HG03139 (cell line): ENCODE data around the gene CRPPA.

Experiments used
- ATAC-seq: cut with Tn5 transposase; IDR thresholded peaks from one replicate; pipeline ENCODE4 v1.9.1; 2021; ENCODE audit not compliant: unreplicated experiment

Gene CRPPA

DNA sequence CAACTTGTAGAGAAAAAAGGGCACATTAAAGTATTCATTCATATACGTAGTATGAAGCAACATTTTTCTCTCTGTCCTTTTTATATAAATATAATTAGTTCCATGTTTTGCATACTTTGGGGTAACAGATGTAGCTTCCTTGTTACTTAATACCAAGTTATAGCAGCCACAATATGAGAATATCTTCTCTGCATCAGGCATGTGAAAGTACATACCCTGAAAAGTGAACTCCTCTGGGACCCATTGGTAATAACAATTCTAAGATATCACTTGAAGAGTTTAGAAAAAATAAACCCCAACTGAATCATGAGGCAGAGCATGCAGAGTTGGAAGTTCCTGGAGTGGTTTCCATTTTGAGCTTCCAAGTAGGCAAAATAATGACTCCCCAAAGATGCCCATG is 2.4 kb upstream of the CRPPA start:
- no peak for ATAC-seq

- ATAC-seq = no peak
These were observed 1.6 kb upstream of the CRPPA start for GRCh38 chr7:16422917-16423316.

GRCh38 chr7:16422103-16422435 is 731 bp upstream of the CRPPA start:
- no peak for ATAC-seq

GRCh38 chr7:16420649-16421332 is 547 bp downstream of the CRPPA start:
- ATAC-seq = peak; percentile 79

DNA sequence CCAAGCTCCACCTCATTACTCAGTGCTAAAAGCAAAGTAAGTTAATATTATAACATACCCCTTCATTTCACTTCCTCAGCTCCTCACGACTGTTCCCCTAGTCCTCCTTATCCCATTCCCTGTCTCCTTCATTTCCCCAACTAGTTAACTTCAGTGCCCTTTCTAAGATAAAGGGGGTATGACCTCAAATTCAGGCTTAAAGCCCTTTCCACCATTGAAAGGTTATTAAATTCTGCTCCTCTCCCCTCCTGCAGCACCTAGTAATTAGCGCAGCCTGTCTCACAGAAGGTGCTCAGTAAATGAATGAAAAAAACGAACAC is 1.0 kb downstream of the CRPPA start:
- no peak for ATAC-seq

GRCh38 chr7:16419859-16420258 is 1.5 kb downstream of the CRPPA start:
- no peak for ATAC-seq

- no peak for ATAC-seq
These were observed 2.2 kb downstream of the CRPPA start for GRCh38 chr7:16419126-16419525.

DNA sequence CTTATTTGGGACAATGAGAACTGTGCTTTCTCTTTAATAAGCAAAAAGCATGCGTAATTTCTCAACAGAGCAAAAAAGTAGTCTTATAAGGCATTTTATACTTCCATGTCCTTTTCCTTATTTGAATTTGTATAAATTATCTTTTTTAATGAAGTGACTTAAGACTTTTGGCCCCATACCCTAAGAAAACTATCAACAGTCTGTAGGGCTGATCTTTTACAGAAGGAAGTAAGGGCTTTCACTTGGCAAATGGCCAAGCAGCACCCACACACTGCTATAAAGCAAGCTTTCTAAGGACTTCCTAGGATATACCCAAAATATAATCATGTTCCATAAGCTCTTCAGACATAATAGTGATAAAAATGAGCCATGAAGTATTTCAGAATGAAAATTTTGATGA is 3.4 kb downstream of the CRPPA start:
- no peak for ATAC-seq

DNA sequence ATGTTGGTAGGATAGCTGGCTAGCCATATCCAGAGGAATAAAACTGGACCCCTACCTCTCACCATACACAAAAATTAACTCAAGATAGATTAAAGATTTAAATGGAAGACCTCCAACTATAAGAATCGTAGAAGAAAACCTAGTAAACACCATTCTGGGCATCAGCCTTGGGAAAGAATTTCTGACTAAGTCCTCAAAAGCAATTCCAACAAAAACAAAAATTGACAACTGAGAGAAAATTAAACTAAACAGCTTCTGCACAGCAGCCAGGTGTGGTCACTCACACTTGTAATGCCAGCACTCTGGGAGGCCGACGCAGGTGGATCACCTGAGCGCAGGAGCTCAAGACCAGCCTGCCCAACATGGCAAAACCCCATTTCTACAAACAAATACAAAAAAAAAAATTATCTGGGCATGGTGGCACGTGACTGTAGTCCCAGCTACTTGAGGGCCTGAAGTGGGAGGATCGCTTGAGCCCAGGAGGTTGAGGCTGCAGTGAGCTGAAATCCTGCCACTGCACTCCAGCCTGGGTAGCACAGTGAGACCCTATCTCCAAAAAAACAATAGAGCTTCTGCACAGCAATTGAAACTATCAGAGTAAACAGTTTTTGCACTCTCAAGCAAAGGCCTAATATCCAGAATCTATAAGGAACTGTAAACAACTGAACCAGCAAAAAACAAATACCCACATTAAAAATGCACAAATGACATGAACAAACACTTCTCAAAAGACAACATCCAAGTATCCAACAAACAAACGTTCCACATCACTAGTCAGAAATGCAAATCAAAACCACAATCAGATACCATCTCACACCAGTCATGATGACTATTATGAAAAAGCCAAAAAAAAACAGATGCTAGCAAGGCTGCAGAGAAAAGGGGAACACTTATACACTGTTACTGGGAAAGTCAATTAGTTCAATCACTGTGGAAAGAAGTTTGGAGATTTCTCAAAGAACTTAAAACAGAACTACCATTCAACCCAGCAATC is 4.8 kb downstream of the CRPPA start:
- no peak for ATAC-seq

GRCh38 chr7:16412274-16413254 is 8.8 kb downstream of the CRPPA start:
- no peak for ATAC-seq

GRCh38 chr7:16411391-16411790 is 9.9 kb downstream of the CRPPA start:
- no peak for ATAC-seq

DNA sequence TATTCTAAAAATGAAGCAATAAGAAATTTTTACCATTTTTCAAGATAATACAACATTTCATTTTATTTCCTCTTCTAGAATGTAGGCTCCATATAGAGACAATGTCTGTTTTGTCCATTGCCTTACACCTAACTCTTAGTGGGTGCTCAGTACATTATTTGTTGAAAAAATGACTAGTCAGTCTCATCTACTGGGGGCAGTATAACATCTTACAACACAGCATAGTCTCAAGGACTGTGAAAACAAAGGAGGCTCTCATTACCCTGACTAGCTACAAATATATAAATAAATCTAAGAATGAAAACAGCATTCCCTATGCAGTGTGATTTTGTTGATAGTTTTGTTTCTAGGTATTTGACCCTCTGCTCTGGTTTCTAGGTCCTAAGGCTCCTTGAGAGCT is 11.6 kb downstream of the CRPPA start:
- ATAC-seq = no peak

DNA sequence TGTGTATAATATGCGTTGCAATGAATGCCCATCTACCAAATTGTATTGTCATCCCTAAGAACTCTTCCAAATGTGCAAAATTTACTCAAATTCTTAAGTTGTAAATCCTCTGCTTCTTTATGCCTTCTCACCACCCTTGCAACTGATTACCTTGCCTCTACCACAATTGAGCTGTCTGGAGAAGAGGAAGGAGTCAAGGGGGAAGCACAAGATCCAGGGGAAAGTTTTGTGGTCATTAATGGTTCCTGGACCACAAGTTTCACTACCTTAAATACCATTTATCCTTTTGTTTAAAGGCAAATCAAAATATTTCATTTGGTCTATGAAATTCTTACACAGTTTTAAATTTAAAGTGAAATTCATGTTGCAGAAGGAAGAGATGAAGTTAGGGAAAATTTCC is 16.7 kb downstream of the CRPPA start:
- peak; percentile 52 for ATAC-seq

DNA sequence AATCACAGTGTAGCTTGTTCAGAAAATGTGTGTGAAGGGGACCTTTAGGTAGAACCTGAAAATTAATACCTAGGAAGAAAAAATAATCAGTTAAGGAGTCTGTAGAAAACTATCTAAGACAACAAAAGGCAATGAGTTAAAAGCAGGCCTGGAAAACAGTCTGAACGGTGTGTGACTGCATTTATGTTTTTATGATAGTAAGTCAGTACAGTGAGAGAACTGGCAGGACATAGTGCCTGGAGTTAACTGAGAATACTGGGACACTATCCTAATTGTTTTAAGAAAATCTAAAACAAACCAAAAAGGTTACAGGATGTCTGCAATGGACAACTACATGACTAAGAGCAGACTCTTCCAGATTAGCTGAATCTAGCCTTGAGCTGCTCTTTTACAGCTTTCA is 17.9 kb downstream of the CRPPA start:
- no peak for ATAC-seq

GRCh38 chr7:16402940-16403339 is 18.4 kb downstream of the CRPPA start:
- ATAC-seq = no peak

- no peak for ATAC-seq
These were observed 19.2 kb downstream of the CRPPA start for GRCh38 chr7:16402091-16402490.

GRCh38 chr7:16400893-16401275 is 20.5 kb downstream of the CRPPA start:
- no peak for ATAC-seq

DNA sequence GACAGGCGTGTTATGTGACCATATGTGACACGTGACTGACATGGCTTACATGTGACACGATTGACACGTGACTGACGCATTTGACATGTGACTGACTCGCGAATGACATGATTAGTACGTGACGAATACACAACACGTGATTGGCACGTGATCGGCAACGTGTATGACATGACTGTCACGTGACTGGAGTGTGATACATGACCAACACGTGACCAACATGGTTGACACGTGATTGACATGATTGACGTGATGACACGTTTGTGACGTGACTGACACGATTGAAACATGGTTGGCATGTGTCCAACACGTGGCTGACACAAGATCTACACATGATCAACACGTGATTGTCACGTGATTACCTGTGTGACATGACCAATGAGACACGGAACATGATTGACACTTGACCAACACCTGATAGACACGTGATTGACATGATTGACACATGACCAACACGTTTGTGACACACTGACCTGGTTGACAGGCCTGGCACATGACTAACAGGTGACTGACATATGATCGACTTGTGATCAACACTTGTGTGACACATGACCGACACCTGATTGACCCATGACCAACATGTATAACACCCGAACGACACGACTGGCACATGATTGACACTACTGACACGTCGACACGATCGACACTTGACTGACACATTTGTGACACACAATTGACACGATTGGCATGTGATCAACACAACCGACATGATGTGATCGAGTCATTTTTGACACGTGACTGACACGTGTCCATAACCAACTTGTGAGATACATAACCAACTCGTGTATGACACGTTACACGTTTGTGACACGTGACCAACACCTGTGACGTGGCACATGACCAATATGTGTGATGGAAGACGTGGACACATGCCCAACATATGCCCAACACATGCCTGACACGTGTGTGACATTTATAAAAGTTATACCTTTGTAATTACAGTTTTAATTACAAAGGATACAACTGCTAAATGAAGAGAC is 21.1 kb downstream of the CRPPA start:
- no peak for ATAC-seq

GRCh38 chr7:16399265-16399831 is 22.0 kb downstream of the CRPPA start:
- no peak for ATAC-seq
